HG02852 (cell line): ENCODE results near the gene DOC2B.
"Not testable (repeated sequence)": the region's sequence is repeated elsewhere in the genome, so short reads cannot be mapped to it uniquely, and the experiment has no call there.

ENCODE experiments used
- ATAC-seq: cut with Tn5 transposase; IDR thresholded peaks from one replicate; pipeline ENCODE4 v1.9.1; 2021; ENCODE audit warnings: mild to moderate bottlenecking, moderate library complexity; ENCODE audit not compliant: unreplicated experiment

DOC2B gene

GRCh38 chr17:181245-182049 lies at the start of gene DOC2B:
Gene DOC2B (minus strand): TSS chr17:181650. CDS start chr17:181479, 171 bp downstream.
- no peak for ATAC-seq

GRCh38 chr17:230395-230770 lies 48.9 kb upstream of the DOC2B start:
- no peak for ATAC-seq

GRCh38 chr17:229709-230394 lies 48.4 kb upstream of the DOC2B start:
- no peak for ATAC-seq

- ATAC-seq = no peak
These were observed 47.7 kb upstream of the DOC2B start for GRCh38 chr17:228951-229708.

- ATAC-seq = no peak
These were observed 46.6 kb upstream of the DOC2B start for GRCh38 chr17:227946-228615.

- no peak for ATAC-seq
These were observed 45.9 kb upstream of the DOC2B start for GRCh38 chr17:227078-227945.

- no peak for ATAC-seq
These were observed 44.9 kb upstream of the DOC2B start for GRCh38 chr17:226108-227077.

- no peak for ATAC-seq
These were observed 44.1 kb upstream of the DOC2B start for GRCh38 chr17:225551-225950.

- not testable (repeated sequence) for ATAC-seq
These were observed 43.1 kb upstream of the DOC2B start for GRCh38 chr17:224576-224975.

- ATAC-seq = no peak
These were observed 42.4 kb upstream of the DOC2B start for GRCh38 chr17:223723-224471.

- no peak for ATAC-seq
These were observed 40.7 kb upstream of the DOC2B start for GRCh38 chr17:222172-222571.

- no peak for ATAC-seq
These were observed 38.2 kb upstream of the DOC2B start for GRCh38 chr17:219696-220095.

- ATAC-seq = no peak
These were observed 37.1 kb upstream of the DOC2B start for GRCh38 chr17:218432-219110.

- ATAC-seq = no peak
These were observed 35.2 kb upstream of the DOC2B start for GRCh38 chr17:216625-217024.

GRCh38 chr17:215563-216478 lies 34.4 kb upstream of the DOC2B start:
- ATAC-seq = not testable (repeated sequence)

GRCh38 chr17:214881-215331 lies 33.5 kb upstream of the DOC2B start:
- no peak for ATAC-seq
